Sigmoid colon (tissue), 7 donors: ENCODE data around the gene KCND3. TPM values are rescaled to one million over a fixed set of nuclear protein-coding genes. Genes with fewer than 3 reads are reported as not detected.

Source experiments
- DNase-seq: peaks from one replicate; pipeline ENCODE4 v3.0.0-alpha.2; 2019
- H3K27ac ChIP-seq, 4 donors: fragments of 200-600 bp; sonication (generic); one replicate each; pipeline ENCODE4 v1.5.1; 2016 to 2019; ENCODE audit warnings: mild to moderate bottlenecking in 1 of 4
- H3K27me3 ChIP-seq, 3 donors: fragments of 200-600 bp; sonication (generic); one replicate each; pipeline ENCODE4 v1.5.1; 2019; ENCODE audit warnings: mild to moderate bottlenecking in 1 of 3
- H3K36me3 ChIP-seq, 4 donors: fragments of 200-600 bp; sonication (generic); one replicate each; pipeline ENCODE4 v1.5.1; 2016 to 2019
- H3K4me1 ChIP-seq, 4 donors: fragments of 200-600 bp; sonication (generic); one replicate each; pipeline ENCODE4 v1.5.1; 2017 to 2019
- H3K4me3 ChIP-seq, 4 donors: fragments of 200-600 bp; sonication (generic); one replicate each; pipeline ENCODE4 v1.5.1; 2017 to 2019; ENCODE audit warnings: mild to moderate bottlenecking in 2 of 4, moderate library complexity in 1 of 4
- H3K9me3 ChIP-seq, 4 donors: fragments of 200-600 bp in 3 of 4; sonication (generic) in 3 of 4; one replicate each; pipeline versions ENCODE4 v1.5.1 to v1.6.1; 2013 to 2019
- CTCF ChIP-seq, 4 experiments: fragments of 450-650 bp in 3 of 4; fragments of 200-600 bp in 1 of 4; IDR thresholded peaks; one replicate each; pipeline ENCODE4 v1.5.1; 2016 to 2019; ENCODE audit warnings: antibody characterized with exemption in 4 of 4, mild to moderate bottlenecking in 3 of 4, moderate library complexity in 2 of 4
- EP300 ChIP-seq, 4 donors: sonication (generic); formaldehyde crosslinking; IDR thresholded peaks; one replicate each; pipeline ENCODE4 v1.6.1; 2017; ENCODE audit warnings: antibody characterized with exemption in 4 of 4
- POLR2A ChIP-seq, 2 donors: fragments of 450-650 bp; IDR thresholded peaks; one replicate each; pipeline ENCODE4 v1.6.1; 2016; ENCODE audit warnings: antibody characterized with exemption in 2 of 2, mild to moderate bottlenecking in 2 of 2, moderate library complexity in 2 of 2
- POLR2AphosphoS5 ChIP-seq, 4 donors: sonication (generic); formaldehyde crosslinking; IDR thresholded peaks; one replicate each; pipeline ENCODE4 v1.6.1; 2017; ENCODE audit warnings: antibody characterized with exemption in 4 of 4
- WGBS, 2 donors: extraction: QIAGEN DNeasy Blood & Tissue Kit; methylation state at CpG; one replicate each; pipeline ENCODE4 v1.1.7; 2013; 5-methylcytosine and 5-hydroxymethylcytosine counted together
- intact Hi-C: fragments of 100-400 bp; cut with DNase I; formaldehyde crosslinking; loops from one replicate; pipeline ENCODE4 v1.15.1; 2023
- polyA plus RNA-seq, 3 donors: library from polyadenylated mRNA; stranded (reverse); fragments of 200-250 nt; gene quantifications; one replicate each; pipeline ENCODE4 v1.2.3, GENCODE V29; 2013
- total RNA-seq, 4 donors: library from RNA; depleted of rRNA; stranded (reverse); fragments of >200 nt; gene quantifications; one replicate each; pipeline ENCODE4 v1.1.0, GENCODE V29; 2016
- donor health status: healthy with polysubstance abuse.
- donor health status: Bipolar disorder and iron deficiency.
- donor health status: healthy.

KCND3 gene
- total and polyA plus RNA-seq, 7 donors = 0.23 to 18.3 (median 5.9) TPM

DNA sequence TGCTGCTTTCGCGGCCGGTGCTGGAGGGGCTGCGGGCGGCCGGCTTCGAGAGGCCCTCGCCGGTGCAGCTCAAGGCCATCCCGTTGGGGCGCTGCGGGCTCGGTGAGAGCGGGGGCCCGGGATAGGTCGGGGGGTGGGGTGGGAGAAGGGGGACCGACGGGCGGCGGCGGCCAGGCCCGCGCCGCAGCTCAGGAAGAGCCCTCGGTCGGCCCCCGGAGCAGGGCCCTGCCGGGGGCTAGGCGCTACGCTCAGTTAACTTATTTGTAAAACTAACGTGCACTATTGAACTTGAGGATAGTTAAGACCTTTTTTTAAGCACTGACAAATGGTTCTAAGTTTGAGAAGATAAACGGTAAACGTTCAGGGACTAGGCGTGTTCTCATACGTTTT lies 233.3 kb downstream of the KCND3 start:
- DNase-seq = no peak
- Histone ChIP-seq H3K4me3 (peak overlapping the region; percentile 75 to 88 (median 78)), H3K4me1 (peaks cover 0 to 30% (median 24%) of the 10 kb centered on the region in 4 donors), H3K36me3 (peaks cover 0 to 24% (median 3%) of the 10 kb centered on the region in 4 donors), H3K9me3 (no peaks in the 10 kb centered on the region), H3K27ac (peak overlapping the region; percentile 83 to 94 (median 93)), H3K27me3 (no peaks in the 10 kb centered on the region)
- no peak for TF ChIP-seq POLR2AphosphoS5 (IDR thresholded peaks at IDR 0.05)
- no peak for TF ChIP-seq POLR2A (IDR thresholded peaks at IDR 0.05)
- no peak for TF ChIP-seq EP300 (IDR thresholded peaks at IDR 0.05)
- no peak for TF ChIP-seq CTCF (IDR thresholded peaks at IDR 0.05)
- intact Hi-C loops = no loop called here
- WGBS, 2 donors = 0 to 1% methylated on average over 35 of the region's 35 CpGs

DNA sequence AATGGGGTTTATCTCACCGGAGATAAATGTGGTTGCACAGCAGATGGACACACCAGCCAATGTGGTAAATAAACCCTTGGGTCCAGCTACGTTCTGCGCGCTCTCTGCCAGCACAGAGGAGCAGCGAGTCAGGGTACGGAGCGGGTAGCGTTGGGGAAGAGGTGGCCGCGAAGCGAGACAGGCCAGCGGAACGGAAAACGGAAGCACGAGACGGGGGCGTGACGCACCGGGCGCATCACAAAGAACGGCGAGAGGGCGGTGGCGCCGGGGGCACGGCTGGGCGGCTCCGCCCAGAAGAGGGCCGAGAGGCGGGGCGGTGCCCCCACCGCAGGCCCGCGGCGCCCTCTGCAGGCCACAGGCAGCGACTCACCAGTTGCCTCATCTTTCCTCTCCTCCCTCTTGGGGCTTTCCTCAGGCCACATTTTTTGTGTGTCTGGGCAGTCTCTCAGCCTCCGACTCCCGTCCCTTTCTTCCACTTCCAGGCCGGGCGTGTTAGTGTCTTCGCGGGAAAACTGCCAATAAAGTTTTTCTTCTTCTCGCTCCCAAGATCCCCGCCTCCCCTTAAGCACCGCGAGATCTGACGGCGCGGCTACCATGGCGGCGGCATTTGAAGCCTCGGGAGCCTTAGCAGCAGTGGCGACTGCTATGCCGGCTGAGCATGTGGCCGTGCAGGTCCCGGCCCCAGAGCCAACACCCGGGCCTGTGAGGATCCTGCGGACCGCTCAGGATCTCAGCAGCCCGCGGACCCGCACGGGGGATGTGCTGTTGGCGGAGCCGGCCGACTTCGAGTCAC lies 233.9 kb downstream of the KCND3 start, which contains the start of gene DDX20:
Gene DDX20, plus strand, starts transcription at position 571 of the 793 bp plus-strand sequence. Its CDS starts 24 bp downstream, at position 595.
- Histone ChIP-seq H3K36me3 (peaks cover 0 to 18% (median under 1%) of the 10 kb centered on the region in 4 donors), H3K27ac (peak within 1 kb of the TSS; percentile 83 to 94 (median 93)), H3K27me3 (no peaks in the 10 kb centered on the region), H3K4me3 (peak within 1 kb of the TSS; percentile 75 to 88 (median 78)), H3K4me1 (peaks cover 0 to 36% (median 30%) of the 10 kb centered on the region in 4 donors), H3K9me3 (no peaks in the 10 kb centered on the region)
- TF ChIP-seq EP300 (IDR thresholded peaks at IDR 0.05) (peak in 2 of 4 donors; percentile 60 to 71), CTCF (IDR thresholded peaks at IDR 0.05) (peak; percentile 78 to 90 (median 88)), POLR2A (IDR thresholded peaks at IDR 0.05) (peak; percentile 16 to 46), POLR2AphosphoS5 (IDR thresholded peaks at IDR 0.05) (peak; percentile 71 to 87 (median 86))
- WGBS, 2 donors = 0 to 1% methylated on average over 67 of the region's 67 CpGs
- peak; percentile 97 for DNase-seq
- intact Hi-C loops = loop anchor here (1.0 to 2.0 kb wide), 4 partner anchors 15 to 274 kb away; no protein-coding TSS in a partner anchor

DNA sequence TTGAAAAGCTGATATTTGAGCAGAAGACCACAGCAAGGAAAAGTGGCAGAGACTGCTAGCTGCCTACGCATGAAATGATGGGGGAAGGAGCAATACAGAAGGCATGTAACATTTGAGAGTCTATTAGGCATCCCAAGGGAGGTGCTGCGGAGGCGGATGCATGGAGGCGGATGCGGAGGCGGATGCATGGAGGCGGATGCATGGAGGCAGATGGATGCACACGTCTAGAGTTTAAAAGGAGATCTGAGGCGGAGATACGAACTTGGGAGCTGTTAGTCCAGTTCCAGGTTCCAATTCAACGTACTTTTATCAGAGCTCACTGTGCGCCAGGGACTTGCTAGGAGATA lies 234.5 kb downstream of the KCND3 start:
- DNase-seq = no peak
- WGBS, 2 donors = 0 to 1% methylated on average over 12 of the region's 12 CpGs
- intact Hi-C loops = loop anchor here (1.0 to 2.0 kb wide), 4 partner anchors 14 to 274 kb away; no protein-coding TSS in a partner anchor

GRCh38 chr1:111751906-111752575 lies 237.4 kb downstream of the KCND3 start:
- Histone ChIP-seq H3K27me3 (no peaks in the 10 kb centered on the region), H3K27ac (peak overlapping the region in 3 of 4 donors; percentile 44 to 59 (median 59)), H3K4me3 (no peak overlapping the region), H3K9me3 (no peaks in the 10 kb centered on the region), H3K4me1 (peaks cover 0 to 56% (median 32%) of the 10 kb centered on the region in 4 donors), H3K36me3 (no peaks in the 10 kb centered on the region)
- TF ChIP-seq EP300 (IDR thresholded peaks at IDR 0.05) (no peak), CTCF (IDR thresholded peaks at IDR 0.05) (no peak), POLR2AphosphoS5 (IDR thresholded peaks at IDR 0.05) (no peak)
- DNase-seq = no peak
- intact Hi-C loops = no loop called here
- 50 to 55% methylated on average over 2 of the region's 2 CpGs for WGBS, 2 donors

More for the DNA sequence above, 234.5 kb downstream of the KCND3 start:
- no peaks in the 10 kb centered on the region for H3K27me3 ChIP-seq
- H3K4me1 ChIP-seq = peaks cover 0 to 42% (median 32%) of the 10 kb centered on the region in 4 donors
- TF ChIP-seq POLR2AphosphoS5 (IDR thresholded peaks at IDR 0.05) (no peak), POLR2A (IDR thresholded peaks at IDR 0.05) (no peak), EP300 (IDR thresholded peaks at IDR 0.05) (no peak), CTCF (IDR thresholded peaks at IDR 0.05) (no peak)
- H3K9me3 ChIP-seq = no peaks in the 10 kb centered on the region
- H3K36me3 ChIP-seq = peaks cover 0 to 12% (median 0%) of the 10 kb centered on the region in 4 donors
- H3K27ac ChIP-seq = peak overlapping the region; percentile 83 to 94 (median 93)
- H3K4me3 ChIP-seq = peak overlapping the region; percentile 75 to 88 (median 78)
